ENCODE data around the gene SIM1.
A peak's percentile ranks its signal among the peaks of the same experiment; 100 is the strongest.

SIM1 gene

DNA sequence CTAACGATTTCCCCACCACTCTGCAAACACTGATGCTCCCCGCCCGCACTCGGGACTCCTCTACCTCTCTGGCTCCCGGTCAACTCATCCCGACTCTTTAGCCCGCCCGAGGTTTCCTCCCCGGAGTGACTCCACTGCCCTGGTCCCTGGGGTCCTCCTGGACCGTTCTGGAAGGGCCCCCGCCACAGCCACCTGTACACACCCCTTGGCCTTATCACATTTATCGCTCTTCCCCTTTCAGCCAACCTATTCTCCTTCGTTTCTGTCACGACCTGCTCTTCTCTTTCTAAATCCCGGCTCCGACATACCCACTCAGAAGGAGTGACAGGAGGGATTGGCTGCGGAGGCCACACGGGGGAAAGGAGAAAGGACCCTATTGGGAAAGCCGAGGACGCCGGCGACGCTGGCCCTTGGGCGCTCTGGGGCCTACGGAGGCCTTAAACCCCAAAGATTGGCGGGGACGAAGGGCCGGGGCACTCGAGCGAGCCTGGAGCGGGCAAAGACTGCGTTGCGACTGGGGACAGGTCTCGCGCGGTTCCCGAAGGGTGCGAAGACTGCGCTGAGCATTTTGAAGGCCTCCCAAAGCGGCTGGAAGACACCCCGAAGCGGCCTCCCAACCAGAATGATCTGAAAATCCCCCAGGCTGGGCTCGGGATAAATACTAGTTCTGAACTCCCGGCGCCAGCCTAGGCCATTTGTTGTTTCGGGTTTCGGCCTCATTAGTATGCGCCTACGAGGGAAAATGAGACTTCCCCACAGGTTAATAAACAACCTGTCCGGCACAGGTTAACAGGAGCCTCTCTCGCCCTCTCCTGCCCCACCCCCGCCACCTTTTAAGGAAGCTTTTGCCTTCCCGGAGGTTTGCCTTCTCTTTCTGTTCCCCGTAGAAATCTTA, 9.2 kb downstream of the SIM1 start:
- Mint-ChIP-seq H3K27me3 (peaks cover 65% of the 10 kb centered on the region), H3K4me1 (ENCODE audit: low read depth) (peaks cover 3% of the 10 kb centered on the region), H3K4me3 (no peak overlapping the region), H3K9me3 (peaks cover 12% of the 10 kb centered on the region), H3K27ac (no peak overlapping the region), H3K36me3 (ENCODE audit: low read depth) (peaks cover 4% of the 10 kb centered on the region)

DNA sequence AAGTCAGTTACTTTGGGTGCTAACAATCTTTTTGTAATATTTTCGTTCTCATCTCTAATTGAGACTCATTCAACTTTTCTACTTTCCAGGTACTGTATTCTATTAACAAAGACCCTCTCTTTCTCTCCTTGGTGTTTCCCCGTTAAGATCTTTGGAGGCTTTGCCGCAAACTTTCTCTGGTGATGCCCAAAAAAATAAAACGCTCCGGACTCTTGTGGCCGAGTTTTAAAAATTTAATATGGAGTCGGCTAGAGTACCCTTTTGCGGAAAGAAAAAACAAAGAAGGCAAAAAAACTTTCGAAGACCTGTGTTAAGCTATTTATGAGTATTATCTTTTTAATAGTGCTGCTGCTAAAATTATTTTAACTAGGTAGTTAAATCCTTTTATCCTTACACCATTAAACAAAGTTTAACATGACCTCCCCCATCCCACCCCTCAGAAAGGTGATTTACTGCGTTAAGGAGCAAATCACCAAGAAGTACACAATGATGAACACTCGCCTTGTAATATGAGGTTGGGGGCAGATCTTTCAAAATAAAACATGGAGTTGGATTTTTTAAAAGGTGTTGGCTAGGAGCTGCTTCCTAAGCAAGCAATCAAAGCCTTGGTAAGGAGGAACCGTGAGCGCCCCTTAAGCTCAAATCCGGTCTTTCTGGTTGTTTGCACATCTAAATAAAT, 10.0 kb downstream of the SIM1 start:
- no peak overlapping the region for H3K27ac Mint-ChIP-seq
- no peak overlapping the region for H3K4me3 Mint-ChIP-seq

DNA sequence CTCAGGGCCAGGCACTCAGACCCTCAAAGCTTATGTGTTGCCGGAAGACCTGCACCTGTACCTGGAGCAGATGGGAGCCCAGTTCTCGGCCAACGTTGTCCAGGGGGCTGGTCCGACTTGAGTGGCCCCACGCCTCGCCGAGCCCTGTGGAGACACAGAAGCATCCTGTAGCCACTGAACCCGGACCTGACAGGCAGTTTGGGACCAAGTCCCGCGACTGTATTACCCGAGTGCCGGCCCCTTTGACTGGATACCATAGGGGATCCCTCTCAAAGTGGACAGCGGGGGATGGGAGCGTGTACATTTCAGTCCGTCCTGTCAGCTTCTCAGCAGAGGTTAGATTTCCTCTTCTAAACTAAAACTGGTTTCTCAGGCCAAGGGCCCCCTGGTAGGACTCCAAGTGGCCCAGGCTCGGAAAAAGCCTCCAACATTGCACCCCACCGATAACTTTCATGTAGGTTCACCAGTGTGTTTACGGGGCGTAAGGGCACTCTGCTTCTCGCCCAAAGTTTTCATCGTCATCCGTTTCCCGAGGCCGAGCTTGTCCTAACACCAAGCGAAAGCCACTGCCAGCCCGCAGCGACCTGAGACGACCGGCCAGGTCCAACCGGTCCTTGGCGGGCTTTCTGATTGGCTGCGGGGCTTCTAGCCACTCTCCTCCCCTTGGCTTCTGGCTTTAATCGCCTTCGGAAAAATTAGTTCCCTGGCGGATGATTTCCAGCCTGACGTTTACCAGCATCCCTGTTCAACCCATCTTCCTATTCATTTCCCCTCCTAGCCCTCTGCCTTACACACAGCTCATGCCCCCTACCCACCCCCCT, 10.8 kb downstream of the SIM1 start:
- no peak overlapping the region for H3K4me3 Mint-ChIP-seq
- H3K36me3 Mint-ChIP-seq (ENCODE audit: low read depth): peaks cover 4% of the 10 kb centered on the region
- peaks cover 3% of the 10 kb centered on the region for H3K4me1 Mint-ChIP-seq (ENCODE audit: low read depth)
- H3K9me3 Mint-ChIP-seq: peaks cover 12% of the 10 kb centered on the region
- H3K27me3 Mint-ChIP-seq: peaks cover 51% of the 10 kb centered on the region
- H3K27ac Mint-ChIP-seq: no peak overlapping the region

More for the DNA sequence above, 10.0 kb downstream of the SIM1 start:
- Mint-ChIP-seq H3K36me3 (ENCODE audit: low read depth) (peaks cover 4% of the 10 kb centered on the region), H3K9me3 (peaks cover 12% of the 10 kb centered on the region), H3K4me1 (ENCODE audit: low read depth) (peaks cover 3% of the 10 kb centered on the region), H3K27me3 (peaks cover 59% of the 10 kb centered on the region)

DNA sequence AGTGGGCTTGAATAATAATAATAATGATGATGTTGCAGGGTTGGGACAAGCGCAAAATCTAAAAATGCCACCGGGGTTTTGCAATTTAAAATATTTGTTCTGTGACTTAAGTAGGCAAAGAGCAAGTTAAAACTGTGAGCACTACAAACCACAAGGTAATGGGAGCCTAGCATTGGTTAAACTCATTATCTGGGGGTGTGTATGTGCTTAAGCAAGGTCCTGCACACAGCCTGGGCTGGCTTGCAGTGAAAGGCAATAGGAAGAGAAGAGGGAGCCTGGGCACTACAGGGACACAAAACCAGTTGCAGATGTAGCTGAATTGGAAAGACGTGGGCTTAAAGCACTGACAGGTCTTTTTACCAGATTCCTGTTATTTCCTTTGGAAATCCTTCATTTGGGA, 11.7 kb downstream of the SIM1 start:
- peaks cover 3% of the 10 kb centered on the region for H3K4me1 Mint-ChIP-seq (ENCODE audit: low read depth)
- peaks cover 42% of the 10 kb centered on the region for H3K27me3 Mint-ChIP-seq
- H3K36me3 Mint-ChIP-seq (ENCODE audit: low read depth): peaks cover 4% of the 10 kb centered on the region
- H3K27ac Mint-ChIP-seq: no peak overlapping the region
- peaks cover 12% of the 10 kb centered on the region for H3K9me3 Mint-ChIP-seq
- no peak overlapping the region for H3K4me3 Mint-ChIP-seq

DNA sequence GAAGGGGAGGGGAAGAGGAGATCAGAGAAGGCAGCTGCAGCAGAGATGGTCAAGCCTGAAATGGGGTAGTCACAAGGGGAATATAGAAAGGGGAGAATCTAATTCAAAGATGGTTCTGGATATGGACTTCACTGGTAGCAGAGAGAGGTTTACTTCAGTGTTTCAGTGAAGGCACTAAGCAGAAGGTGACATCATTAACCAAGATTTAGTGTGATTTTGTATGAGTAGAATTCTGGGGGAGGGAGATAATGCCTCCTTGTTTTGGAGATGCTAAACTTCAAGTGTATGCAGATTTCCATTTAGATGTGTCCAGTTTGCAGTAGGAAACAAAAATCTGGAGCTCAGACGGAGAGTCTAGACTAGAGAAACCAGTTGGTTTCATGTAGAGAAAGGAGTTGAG, 13.1 kb downstream of the SIM1 start:
- Mint-ChIP-seq H3K27me3 (peaks cover 28% of the 10 kb centered on the region), H3K36me3 (ENCODE audit: low read depth) (peaks cover under 1% of the 10 kb centered on the region), H3K4me1 (ENCODE audit: low read depth) (peaks cover 3% of the 10 kb centered on the region)

DNA sequence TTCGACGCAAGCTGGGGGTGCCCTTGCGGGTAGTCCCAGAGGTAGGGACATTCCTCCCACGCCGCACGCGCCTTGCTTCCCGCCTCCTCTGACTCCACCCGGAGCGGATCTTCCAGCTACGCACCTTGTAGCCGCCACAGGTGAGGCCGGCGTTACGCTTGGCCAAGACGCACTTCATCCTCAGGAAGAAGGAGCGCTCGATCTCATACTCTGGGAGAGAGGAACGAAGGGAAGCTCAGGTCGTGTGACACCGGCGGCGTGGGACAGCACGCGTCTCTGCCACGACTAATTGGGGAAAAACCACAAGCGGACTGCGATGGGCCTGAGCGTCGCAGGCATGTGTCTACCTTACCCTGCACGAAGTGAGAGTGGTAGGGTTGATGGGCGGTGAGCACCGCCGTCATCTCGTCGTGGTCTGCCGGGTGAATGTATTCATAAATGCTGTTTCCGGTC, 15.5 kb downstream of the SIM1 start:
- Mint-ChIP-seq H3K36me3 (ENCODE audit: low read depth) (no peaks in the 10 kb centered on the region), H3K9me3 (no peaks in the 10 kb centered on the region), H3K27ac (no peak overlapping the region), H3K4me3 (peak overlapping the region; percentile 17), H3K4me1 (ENCODE audit: low read depth) (no peaks in the 10 kb centered on the region), H3K27me3 (peaks cover 5% of the 10 kb centered on the region)

More for the DNA sequence above, 13.1 kb downstream of the SIM1 start:
- H3K4me3 Mint-ChIP-seq: no peak overlapping the region
- H3K27ac Mint-ChIP-seq: no peak overlapping the region
- peaks cover 12% of the 10 kb centered on the region for H3K9me3 Mint-ChIP-seq

DNA sequence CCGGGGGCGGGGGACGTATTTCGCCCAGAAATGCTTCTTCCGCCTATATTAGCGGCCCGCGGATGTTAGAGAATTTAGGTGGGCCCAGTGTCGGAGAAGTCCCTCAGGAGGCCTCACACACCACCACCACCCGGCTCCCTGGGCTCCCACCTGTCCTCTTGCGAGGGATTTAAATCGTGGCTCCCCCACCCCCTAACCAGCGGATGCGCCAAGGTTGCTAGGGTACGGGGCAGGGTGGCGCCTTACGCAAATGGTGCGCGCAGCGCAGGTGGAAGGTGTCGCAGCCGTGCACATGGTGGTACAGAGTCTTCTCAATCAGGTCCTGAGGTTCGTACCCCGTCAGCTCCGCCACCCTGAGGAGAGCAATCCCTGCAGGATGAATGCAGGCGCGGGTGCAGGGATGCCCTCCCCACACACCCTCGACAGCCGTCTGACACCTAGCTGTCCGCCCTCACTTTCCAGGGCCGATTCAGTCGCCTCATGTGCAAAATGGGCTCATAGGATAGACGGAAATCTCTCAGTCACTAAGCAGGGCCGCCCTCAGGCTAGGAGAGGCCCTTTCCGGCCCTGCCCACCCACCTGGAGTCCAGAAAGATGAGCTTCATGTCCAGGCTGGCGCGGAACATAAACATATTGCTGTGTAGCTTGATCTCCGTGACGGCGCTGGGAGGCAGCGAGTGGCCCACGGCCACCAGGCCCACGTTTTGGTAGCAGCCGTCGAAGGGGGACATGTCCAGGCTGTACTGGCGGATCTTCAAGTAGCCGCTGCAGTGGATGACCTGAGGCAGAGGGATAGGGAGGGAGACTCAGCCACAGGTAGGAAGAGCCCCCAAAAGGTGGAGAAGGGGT, 16.6 kb downstream of the SIM1 start:
- Mint-ChIP-seq H3K36me3 (ENCODE audit: low read depth) (no peaks in the 10 kb centered on the region), H3K27me3 (peaks cover 5% of the 10 kb centered on the region), H3K27ac (no peak overlapping the region), H3K4me3 (no peak overlapping the region), H3K9me3 (no peaks in the 10 kb centered on the region), H3K4me1 (ENCODE audit: low read depth) (no peaks in the 10 kb centered on the region)

DNA sequence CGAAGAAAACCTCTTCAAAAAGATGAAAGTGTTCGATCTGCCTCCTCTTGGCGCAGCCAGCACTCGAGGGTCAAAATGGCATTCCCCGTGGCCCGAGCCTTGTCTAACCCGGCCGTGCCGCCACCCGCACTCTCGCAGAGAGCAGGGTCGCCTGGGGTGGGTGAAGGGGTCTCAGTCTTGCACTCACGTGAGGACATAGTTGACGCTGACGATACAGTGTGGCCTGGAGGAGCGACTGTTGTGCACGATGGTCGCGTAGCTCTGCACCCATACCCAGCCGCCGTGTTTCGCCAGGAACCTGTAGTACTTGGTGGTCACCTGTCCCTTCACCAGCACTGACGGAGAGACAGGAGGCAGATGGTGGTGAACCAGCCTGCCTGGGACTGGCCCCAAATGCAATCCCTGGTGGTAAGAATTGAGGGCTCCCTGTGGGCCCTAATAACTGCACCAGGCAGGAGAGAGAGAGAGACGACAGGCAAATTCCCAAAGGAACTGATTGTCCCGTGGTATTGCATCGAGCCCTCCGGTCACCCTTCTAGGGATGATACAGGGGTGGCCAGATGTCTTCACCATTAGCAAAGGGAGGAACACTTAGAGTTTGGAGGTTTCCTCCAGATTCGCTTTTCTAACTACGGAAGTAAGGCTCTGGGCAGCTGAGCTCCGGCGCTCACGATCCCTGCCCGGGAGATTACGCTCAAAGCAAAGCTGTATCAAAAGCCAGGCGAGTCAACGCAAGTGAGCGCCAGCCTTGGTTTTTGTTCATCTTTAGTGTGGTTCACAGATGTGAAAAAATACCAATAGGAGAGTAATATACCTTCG, 17.4 kb downstream of the SIM1 start:
- Mint-ChIP-seq H3K36me3 (ENCODE audit: low read depth) (no peaks in the 10 kb centered on the region), H3K9me3 (no peaks in the 10 kb centered on the region), H3K27me3 (peaks cover 6% of the 10 kb centered on the region), H3K27ac (no peak overlapping the region), H3K4me3 (peak overlapping the region; percentile 12), H3K4me1 (ENCODE audit: low read depth) (no peaks in the 10 kb centered on the region)

DNA sequence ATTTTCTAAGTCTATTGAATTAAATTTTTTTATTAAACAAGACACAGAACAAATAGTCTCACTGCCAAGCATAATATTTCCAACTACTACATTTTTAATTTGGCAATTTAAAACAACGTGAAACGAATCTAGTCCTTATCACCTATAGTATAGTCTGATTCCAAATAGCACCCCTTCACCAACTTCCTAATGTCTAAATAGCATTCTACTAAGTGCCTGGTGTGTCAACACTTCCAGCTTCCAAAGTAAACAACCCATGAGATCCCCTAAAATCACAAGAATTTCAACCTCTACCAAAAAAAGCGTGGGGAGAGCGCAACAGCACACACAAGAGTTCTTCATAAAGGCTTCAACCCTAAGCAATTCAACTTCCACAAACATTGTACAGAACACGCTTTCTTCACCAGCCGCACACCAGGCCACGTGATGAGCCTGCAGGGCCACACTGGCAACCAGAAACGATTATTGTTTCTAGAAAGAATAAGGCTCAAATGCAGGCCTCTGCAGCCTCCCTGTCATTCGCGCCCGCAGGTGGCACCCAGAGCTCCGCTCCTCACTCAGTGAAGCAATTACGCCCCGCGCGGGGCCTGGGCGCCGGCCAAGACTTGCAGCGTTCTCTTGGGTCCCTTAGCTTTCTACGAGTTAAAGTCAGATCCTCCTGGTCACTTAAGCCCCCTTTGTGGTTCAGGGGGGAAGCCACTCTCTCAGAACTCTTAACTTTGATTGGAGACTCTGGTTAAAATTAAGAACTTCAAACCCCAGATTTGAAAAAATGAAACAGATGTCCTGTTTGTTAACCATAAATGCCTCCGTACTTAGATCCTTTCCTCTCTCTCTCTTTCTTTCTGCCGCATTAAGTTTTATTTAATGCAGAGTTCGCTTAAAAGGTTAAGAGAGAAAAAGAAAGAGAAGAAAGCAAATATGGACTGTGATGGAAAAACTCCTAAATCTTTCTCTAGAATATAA, 18.3 kb downstream of the SIM1 start:
- no peaks in the 10 kb centered on the region for H3K9me3 Mint-ChIP-seq
- no peak overlapping the region for H3K4me3 Mint-ChIP-seq
- no peak overlapping the region for H3K27ac Mint-ChIP-seq
- no peaks in the 10 kb centered on the region for H3K36me3 Mint-ChIP-seq (ENCODE audit: low read depth)
- peaks cover 10% of the 10 kb centered on the region for H3K27me3 Mint-ChIP-seq
- no peaks in the 10 kb centered on the region for H3K4me1 Mint-ChIP-seq (ENCODE audit: low read depth)

DNA sequence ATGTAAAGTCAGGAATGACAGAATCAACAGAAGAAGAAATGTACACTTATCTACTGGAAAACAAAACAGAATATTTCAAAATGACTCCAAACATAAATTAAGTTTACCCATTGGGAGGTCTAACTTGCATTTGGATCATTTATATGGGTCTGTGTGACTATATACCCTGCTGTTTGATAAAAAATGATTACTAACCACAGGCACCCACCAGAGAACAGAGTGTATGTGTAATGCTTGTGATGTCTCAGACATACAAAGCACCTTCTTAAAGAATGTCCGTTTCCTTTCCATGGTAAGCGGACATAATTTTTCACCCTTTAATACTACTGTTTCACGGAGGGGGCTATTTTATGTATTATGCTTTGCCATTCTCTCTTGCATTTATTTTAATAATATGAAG, 19.2 kb downstream of the SIM1 start:
- Mint-ChIP-seq H3K27me3 (peaks cover 13% of the 10 kb centered on the region), H3K27ac (no peak overlapping the region), H3K4me3 (no peak overlapping the region), H3K4me1 (ENCODE audit: low read depth) (no peaks in the 10 kb centered on the region), H3K9me3 (no peaks in the 10 kb centered on the region), H3K36me3 (ENCODE audit: low read depth) (no peaks in the 10 kb centered on the region)

DNA sequence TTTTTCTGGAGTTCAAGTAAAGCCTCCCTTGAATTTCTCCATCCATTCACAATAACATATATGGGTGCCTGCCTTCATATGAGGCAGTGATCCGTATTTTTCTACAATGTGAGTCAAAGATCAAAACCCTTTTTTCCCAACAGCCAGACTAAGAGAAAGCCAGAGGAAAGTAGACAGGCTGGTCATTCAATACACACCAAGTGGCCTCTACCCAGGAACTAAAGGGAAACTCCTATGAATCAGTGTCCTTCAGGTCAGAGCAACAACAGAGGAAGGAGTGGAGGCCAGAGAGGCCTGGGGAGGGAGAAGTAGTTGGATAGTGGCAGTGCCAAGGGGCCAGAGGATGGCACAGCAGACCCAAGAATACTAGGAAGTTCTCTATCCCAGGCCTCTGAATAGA, 23.8 kb downstream of the SIM1 start:
- H3K27ac Mint-ChIP-seq: no peak overlapping the region
- peaks cover 30% of the 10 kb centered on the region for H3K27me3 Mint-ChIP-seq
- no peaks in the 10 kb centered on the region for H3K4me1 Mint-ChIP-seq (ENCODE audit: low read depth)
- no peaks in the 10 kb centered on the region for H3K9me3 Mint-ChIP-seq
- H3K36me3 Mint-ChIP-seq (ENCODE audit: low read depth): no peaks in the 10 kb centered on the region
- no peak overlapping the region for H3K4me3 Mint-ChIP-seq

DNA sequence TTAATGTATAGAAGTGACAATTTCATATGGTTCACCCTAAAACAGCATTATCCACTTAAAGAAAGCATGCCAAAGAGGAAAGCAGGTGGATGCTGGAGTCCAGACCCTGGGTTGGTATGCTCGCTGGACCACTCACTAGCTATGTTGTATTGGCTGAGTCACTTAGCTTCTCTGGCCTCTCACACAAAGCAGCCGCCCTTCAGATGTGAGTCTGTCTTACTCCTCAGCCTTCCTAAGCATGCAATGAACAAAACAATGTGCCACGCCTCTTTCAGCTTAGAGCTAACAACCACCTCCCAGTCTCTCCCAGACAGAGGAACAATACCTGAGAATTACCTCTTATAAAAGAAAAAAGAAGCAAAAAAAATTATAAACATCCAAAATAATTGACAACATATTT, 29.4 kb downstream of the SIM1 start:
- Mint-ChIP-seq H3K36me3 (ENCODE audit: low read depth) (no peaks in the 10 kb centered on the region), H3K4me3 (no peak overlapping the region), H3K27ac (no peak overlapping the region), H3K27me3 (peaks cover 45% of the 10 kb centered on the region), H3K4me1 (ENCODE audit: low read depth) (no peaks in the 10 kb centered on the region), H3K9me3 (no peaks in the 10 kb centered on the region)

Measured in stimulated activated naive CD8-positive, alpha-beta T cell treated with anti-CD3 and anti-CD28 coated beads, Interleukin-15, Interleukin-2, amounts not matched to agents 100 ng/mL and 50 ng/mL, for 24 hours (primary cell).